H1 (cell line): ENCODE data around the gene KCNIP2. TPM values are rescaled to one million over a fixed set of nuclear protein-coding genes. Genes with fewer than 3 reads are reported as not detected.

Experiments
- CBX8 ChIP-seq: fragments of 300-800, 300-1000 bp; sonication (generic); IDR thresholded peaks from 2 replicates; pipeline ENCODE4 v1.7.1; 2016; ENCODE audit warnings: low read depth, low read length, borderline replicate concordance
- EZH2 ChIP-seq: fragments of 200-600 bp; sonication (generic); IDR thresholded peaks from 2 replicates; pipeline ENCODE4 v1.7.1; 2012; ENCODE audit warnings: low read depth, mild to moderate bottlenecking, moderate library complexity, low read length, inconsistent platforms; ENCODE audit not compliant: severe bottlenecking
- RAD21 ChIP-seq, 2 experiments: IDR thresholded peaks in 1 of 2; conservative IDR thresholded peaks in 1 of 2; 2 replicates each; pipeline ENCODE4 v1.6.1; 2011; ENCODE audit warnings: low read depth in 2 of 2, low read length in 2 of 2, improper control_type of control experiment in 1 of 2, inconsistent platforms in 1 of 2, mild to moderate bottlenecking in 1 of 2, moderate library complexity in 1 of 2
- RNF2 ChIP-seq: fragments of 200-900, 300-1000 bp; sonication (generic); IDR thresholded peaks from 2 replicates; pipeline ENCODE4 v1.7.1; 2016; ENCODE audit warnings: borderline replicate concordance, low read depth, mild to moderate bottlenecking, antibody characterized with exemption, low read length; ENCODE audit not compliant: poor library complexity, severe bottlenecking; ENCODE audit errors: missing control alignments
- TCF12 ChIP-seq: IDR thresholded peaks from 2 replicates; pipeline ENCODE4 v1.6.1; 2011; ENCODE audit warnings: low read depth, mild to moderate bottlenecking, low read length
- polyA plus RNA-seq, 7 experiments: library from polyadenylated mRNA; depleted of rRNA in 3 of 7; stranded (reverse) in 5 of 7; unstranded in 2 of 7; fragments of >200 nt in 5 of 7; fragments of 200-250 nt in 2 of 7; gene quantifications; 1 replicate in 5 of 7; 2 replicates in 1 of 7; 4 replicates in 1 of 7; pipeline versions ENCODE4 v1.2.1 to v1.2.3, GENCODE V29; 2011 to 2013; ENCODE audit warnings: missing spikeins in 2 of 7, mixed read lengths in 2 of 7
- total RNA-seq: library from RNA; stranded (reverse); fragmentation: NEBNext Ultra II Directional; extraction: Animal tissue kit (Norgen Biotek cat#: 25700); gene quantifications from 2 replicates; pipeline ENCODE4 v1.2.1, GENCODE V29; 2021
- TF ChIP-seq, protein P1 (sequence below): fragments of 300-600 bp; sonication (generic); IDR thresholded peaks from 2 replicates; pipeline ENCODE4 v1.7.1; 2012; ENCODE audit warnings: low read length, moderate library complexity, mild to moderate bottlenecking, inconsistent platforms; ENCODE audit not compliant: insufficient replicate concordance
- TF ChIP-seq, protein P2 (sequence below): IDR thresholded peaks from 2 replicates; pipeline ENCODE4 v1.6.1; 2012; ENCODE audit warnings: inconsistent platforms

Gene KCNIP2
- total and polyA plus RNA-seq, 2 of the 8 experiments (the other 6 are each of a cell fraction or from before 2014, with no cell fraction given) = 2.7 to 6.0 TPM

DNA sequence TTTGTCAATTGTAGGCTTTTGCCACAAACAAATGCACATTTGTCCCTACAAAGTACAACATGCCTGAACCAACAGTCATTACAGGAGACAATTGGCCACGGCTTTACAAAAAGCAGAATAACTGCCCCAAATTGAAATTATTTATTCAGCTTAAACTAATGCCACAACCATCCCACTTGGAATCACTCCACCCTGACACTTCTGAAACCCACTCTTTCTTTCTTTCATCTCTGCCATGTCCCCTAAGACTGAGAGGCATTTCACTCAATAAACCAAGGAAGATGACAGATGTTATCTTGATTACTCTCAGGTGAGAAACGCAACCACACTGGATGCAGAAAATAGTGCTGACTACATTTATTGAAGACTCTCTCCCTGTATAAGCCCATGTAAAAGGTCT lies 57.8 kb downstream of the KCNIP2 start (continued):
- TF ChIP-seq, protein P1, sequence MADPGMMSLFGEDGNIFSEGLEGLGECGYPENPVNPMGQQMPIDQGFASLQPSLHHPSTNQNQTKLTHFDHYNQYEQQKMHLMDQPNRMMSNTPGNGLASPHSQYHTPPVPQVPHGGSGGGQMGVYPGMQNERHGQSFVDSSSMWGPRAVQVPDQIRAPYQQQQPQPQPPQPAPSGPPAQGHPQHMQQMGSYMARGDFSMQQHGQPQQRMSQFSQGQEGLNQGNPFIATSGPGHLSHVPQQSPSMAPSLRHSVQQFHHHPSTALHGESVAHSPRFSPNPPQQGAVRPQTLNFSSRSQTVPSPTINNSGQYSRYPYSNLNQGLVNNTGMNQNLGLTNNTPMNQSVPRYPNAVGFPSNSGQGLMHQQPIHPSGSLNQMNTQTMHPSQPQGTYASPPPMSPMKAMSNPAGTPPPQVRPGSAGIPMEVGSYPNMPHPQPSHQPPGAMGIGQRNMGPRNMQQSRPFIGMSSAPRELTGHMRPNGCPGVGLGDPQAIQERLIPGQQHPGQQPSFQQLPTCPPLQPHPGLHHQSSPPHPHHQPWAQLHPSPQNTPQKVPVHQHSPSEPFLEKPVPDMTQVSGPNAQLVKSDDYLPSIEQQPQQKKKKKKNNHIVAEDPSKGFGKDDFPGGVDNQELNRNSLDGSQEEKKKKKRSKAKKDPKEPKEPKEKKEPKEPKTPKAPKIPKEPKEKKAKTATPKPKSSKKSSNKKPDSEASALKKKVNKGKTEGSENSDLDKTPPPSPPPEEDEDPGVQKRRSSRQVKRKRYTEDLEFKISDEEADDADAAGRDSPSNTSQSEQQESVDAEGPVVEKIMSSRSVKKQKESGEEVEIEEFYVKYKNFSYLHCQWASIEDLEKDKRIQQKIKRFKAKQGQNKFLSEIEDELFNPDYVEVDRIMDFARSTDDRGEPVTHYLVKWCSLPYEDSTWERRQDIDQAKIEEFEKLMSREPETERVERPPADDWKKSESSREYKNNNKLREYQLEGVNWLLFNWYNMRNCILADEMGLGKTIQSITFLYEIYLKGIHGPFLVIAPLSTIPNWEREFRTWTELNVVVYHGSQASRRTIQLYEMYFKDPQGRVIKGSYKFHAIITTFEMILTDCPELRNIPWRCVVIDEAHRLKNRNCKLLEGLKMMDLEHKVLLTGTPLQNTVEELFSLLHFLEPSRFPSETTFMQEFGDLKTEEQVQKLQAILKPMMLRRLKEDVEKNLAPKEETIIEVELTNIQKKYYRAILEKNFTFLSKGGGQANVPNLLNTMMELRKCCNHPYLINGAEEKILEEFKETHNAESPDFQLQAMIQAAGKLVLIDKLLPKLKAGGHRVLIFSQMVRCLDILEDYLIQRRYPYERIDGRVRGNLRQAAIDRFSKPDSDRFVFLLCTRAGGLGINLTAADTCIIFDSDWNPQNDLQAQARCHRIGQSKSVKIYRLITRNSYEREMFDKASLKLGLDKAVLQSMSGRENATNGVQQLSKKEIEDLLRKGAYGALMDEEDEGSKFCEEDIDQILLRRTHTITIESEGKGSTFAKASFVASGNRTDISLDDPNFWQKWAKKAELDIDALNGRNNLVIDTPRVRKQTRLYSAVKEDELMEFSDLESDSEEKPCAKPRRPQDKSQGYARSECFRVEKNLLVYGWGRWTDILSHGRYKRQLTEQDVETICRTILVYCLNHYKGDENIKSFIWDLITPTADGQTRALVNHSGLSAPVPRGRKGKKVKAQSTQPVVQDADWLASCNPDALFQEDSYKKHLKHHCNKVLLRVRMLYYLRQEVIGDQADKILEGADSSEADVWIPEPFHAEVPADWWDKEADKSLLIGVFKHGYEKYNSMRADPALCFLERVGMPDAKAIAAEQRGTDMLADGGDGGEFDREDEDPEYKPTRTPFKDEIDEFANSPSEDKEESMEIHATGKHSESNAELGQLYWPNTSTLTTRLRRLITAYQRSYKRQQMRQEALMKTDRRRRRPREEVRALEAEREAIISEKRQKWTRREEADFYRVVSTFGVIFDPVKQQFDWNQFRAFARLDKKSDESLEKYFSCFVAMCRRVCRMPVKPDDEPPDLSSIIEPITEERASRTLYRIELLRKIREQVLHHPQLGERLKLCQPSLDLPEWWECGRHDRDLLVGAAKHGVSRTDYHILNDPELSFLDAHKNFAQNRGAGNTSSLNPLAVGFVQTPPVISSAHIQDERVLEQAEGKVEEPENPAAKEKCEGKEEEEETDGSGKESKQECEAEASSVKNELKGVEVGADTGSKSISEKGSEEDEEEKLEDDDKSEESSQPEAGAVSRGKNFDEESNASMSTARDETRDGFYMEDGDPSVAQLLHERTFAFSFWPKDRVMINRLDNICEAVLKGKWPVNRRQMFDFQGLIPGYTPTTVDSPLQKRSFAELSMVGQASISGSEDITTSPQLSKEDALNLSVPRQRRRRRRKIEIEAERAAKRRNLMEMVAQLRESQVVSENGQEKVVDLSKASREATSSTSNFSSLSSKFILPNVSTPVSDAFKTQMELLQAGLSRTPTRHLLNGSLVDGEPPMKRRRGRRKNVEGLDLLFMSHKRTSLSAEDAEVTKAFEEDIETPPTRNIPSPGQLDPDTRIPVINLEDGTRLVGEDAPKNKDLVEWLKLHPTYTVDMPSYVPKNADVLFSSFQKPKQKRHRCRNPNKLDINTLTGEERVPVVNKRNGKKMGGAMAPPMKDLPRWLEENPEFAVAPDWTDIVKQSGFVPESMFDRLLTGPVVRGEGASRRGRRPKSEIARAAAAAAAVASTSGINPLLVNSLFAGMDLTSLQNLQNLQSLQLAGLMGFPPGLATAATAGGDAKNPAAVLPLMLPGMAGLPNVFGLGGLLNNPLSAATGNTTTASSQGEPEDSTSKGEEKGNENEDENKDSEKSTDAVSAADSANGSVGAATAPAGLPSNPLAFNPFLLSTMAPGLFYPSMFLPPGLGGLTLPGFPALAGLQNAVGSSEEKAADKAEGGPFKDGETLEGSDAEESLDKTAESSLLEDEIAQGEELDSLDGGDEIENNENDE = no peak
- TF ChIP-seq, protein P2, sequence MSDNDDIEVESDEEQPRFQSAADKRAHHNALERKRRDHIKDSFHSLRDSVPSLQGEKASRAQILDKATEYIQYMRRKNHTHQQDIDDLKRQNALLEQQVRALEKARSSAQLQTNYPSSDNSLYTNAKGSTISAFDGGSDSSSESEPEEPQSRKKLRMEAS = no peak
- TF ChIP-seq EZH2 (no peak), TCF12 (no peak), RAD21 (IDR thresholded peaks at IDR 0.05 in 1 of 2, conservative IDR thresholded peaks at IDR 0.05 in 1 of 2; ENCODE audit: low read depth in 2 of 2, low read length in 2 of 2) (no peak), CBX8 (no peak), RNF2 (no peak)
